GM12892 (cell line): ENCODE results near the gene GLRX5.

ENCODE experiments used
- POLR2A ChIP-seq: IDR thresholded peaks from 2 replicates; pipeline ENCODE4 v1.6.1; 2011; ENCODE audit warnings: low read depth, low read length, control low read depth
- POLR2AphosphoS5 ChIP-seq: IDR thresholded peaks from 2 replicates; pipeline ENCODE4 v1.6.1; 2011; ENCODE audit warnings: low read depth, low read length, control low read depth

DNA sequence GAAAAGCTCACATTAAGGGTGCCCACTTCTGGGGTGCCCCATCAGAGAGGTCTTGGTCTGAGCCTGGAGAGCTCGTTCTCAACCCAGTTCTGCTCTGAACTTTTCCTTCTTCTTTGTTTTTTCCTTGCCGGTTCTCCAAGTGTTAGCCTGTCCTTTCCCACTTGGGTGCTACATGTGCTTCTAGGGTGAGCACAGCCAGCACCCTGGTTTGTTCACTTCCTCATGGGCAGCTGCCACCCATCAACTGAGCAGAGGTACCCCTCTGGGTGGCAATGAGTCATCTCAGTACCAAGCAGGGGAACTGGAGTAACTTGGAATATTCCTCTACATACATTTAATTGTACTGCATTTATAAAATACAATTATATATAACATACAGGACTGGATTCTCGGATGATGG is 14.5 kb upstream of the GLRX5 start:
- no peak for TF ChIP-seq POLR2AphosphoS5
- TF ChIP-seq POLR2A: no peak
